Testis (tissue), 2 donors: ENCODE measurements around the gene RALGPS2.

Source experiments
- CTCF ChIP-seq, 3 experiments: fragments of 450-650 bp in 2 of 3; fragments of 200-600 bp in 1 of 3; sonication (generic) in 1 of 3; IDR thresholded peaks; one replicate each; pipeline ENCODE4 v1.5.1; 2016 to 2019; ENCODE audit warnings: antibody characterized with exemption in 3 of 3, mild to moderate bottlenecking in 2 of 3, moderate library complexity in 1 of 3
- POLR2A ChIP-seq: fragments of 450-650 bp; IDR thresholded peaks from one replicate; pipeline ENCODE4 v1.6.1; 2017; ENCODE audit warnings: antibody characterized with exemption, mild to moderate bottlenecking, moderate library complexity

- TF ChIP-seq POLR2A = no peak
- TF ChIP-seq CTCF (IDR thresholded peaks at IDR 0.05) = no peak
Observed at GRCh38 chr1:178821134-178821866, 96.3 kb downstream of the RALGPS2 start.
